NCI-H187 (cell line): ENCODE data around the gene TMPRSS9.

Experiments used
- DNase-seq, 2 experiments: peaks; one replicate each; lab custom pipeline; 2025; lab: John Stamatoyannopoulos, UW

The TMPRSS9 gene

GRCh38 chr19:2329501-2329916 lies 30.6 kb upstream of the TMPRSS9 start:
- DNase-seq, result peak in 1 of 2 experiments; percentile 27

- no peak for DNase-seq
These were observed 29.8 kb upstream of the TMPRSS9 start for GRCh38 chr19:2330255-2330631.

- DNase-seq, result peak; percentile 48 to 66
These were observed 29.3 kb upstream of the TMPRSS9 start for GRCh38 chr19:2330632-2331284.

GRCh38 chr19:2331601-2332246 lies 28.3 kb upstream of the TMPRSS9 start:
- no peak for DNase-seq

GRCh38 chr19:2332341-2333026 lies 27.6 kb upstream of the TMPRSS9 start:
- DNase-seq, result peak; percentile 81 to 86

GRCh38 chr19:2333027-2333806 lies 26.8 kb upstream of the TMPRSS9 start:
- DNase-seq, result peak; percentile 87 to 94

- DNase-seq, result no peak
These were observed 26.3 kb upstream of the TMPRSS9 start for GRCh38 chr19:2333807-2334211.

- no peak for DNase-seq
These were observed 25.6 kb upstream of the TMPRSS9 start for GRCh38 chr19:2334426-2334825.

GRCh38 chr19:2334986-2335846 lies 24.8 kb upstream of the TMPRSS9 start:
- DNase-seq, result no peak

- no peak for DNase-seq
These were observed 24.2 kb upstream of the TMPRSS9 start for GRCh38 chr19:2335848-2336247.

- DNase-seq, result no peak
These were observed 23.3 kb upstream of the TMPRSS9 start for GRCh38 chr19:2336528-2337328.

GRCh38 chr19:2337329-2337707 lies 22.7 kb upstream of the TMPRSS9 start:
- DNase-seq, result no peak

- DNase-seq, result no peak
These were observed 21.9 kb upstream of the TMPRSS9 start for GRCh38 chr19:2338055-2338615.

GRCh38 chr19:2338751-2339643 lies 21.1 kb upstream of the TMPRSS9 start:
- DNase-seq, result no peak

- no peak for DNase-seq
These were observed 20.3 kb upstream of the TMPRSS9 start for GRCh38 chr19:2339644-2340310.

- DNase-seq, result no peak
These were observed 19.4 kb upstream of the TMPRSS9 start for GRCh38 chr19:2340496-2341243.

- DNase-seq, result no peak
These were observed 18.8 kb upstream of the TMPRSS9 start for GRCh38 chr19:2341244-2341751.

GRCh38 chr19:2341982-2342381 lies 18.1 kb upstream of the TMPRSS9 start:
- no peak for DNase-seq
